ENCODE results near the gene EIF5A.

Gene EIF5A

GRCh38 chr17:7313890-7314718, 6.7 kb downstream of the EIF5A start:
- DNase-seq = no peak

- DNase-seq = peak; percentile 87
Measured at GRCh38 chr17:7314719-7315569, 7.5 kb downstream of the EIF5A start, which contains the start of gene GPS2. Gene GPS2 (minus strand): TSS chr17:7315360. CDS start chr17:7315052, 308 bp downstream.

- no peak for DNase-seq
Measured at GRCh38 chr17:7315570-7316235, 8.3 kb downstream of the EIF5A start.

GRCh38 chr17:7317161-7317803, 9.9 kb downstream of the EIF5A start:
- DNase-seq = no peak

- DNase-seq = no peak
Measured at GRCh38 chr17:7318121-7318860, 10.9 kb downstream of the EIF5A start.

- no peak for DNase-seq
Measured at GRCh38 chr17:7321466-7321865, 14.0 kb downstream of the EIF5A start.

- DNase-seq = no peak
Measured at GRCh38 chr17:7322520-7323194, 15.2 kb downstream of the EIF5A start.

- DNase-seq = no peak
Measured at GRCh38 chr17:7323731-7324437, 16.5 kb downstream of the EIF5A start.

GRCh38 chr17:7324438-7324779, 17.0 kb downstream of the EIF5A start:
- no peak for DNase-seq

- DNase-seq = no peak
Measured at GRCh38 chr17:7325031-7325528, 17.7 kb downstream of the EIF5A start.

- DNase-seq = no peak
Measured at GRCh38 chr17:7326186-7326585, 18.8 kb downstream of the EIF5A start.

GRCh38 chr17:7327056-7327455, 19.6 kb downstream of the EIF5A start:
- DNase-seq = no peak

- no peak for DNase-seq
Measured at GRCh38 chr17:7327501-7327900, 20.1 kb downstream of the EIF5A start.

- DNase-seq = no peak
Measured at GRCh38 chr17:7328009-7328408, 20.6 kb downstream of the EIF5A start.

- no peak for DNase-seq
Measured at GRCh38 chr17:7328840-7329373, 21.5 kb downstream of the EIF5A start, which contains the start of gene NEURL4. Gene NEURL4 (minus strand): TSS chr17:7329335. CDS start chr17:7329312, 23 bp downstream.

- peak; percentile 95 for DNase-seq
Measured at GRCh38 chr17:7329374-7329996, 22.1 kb downstream of the EIF5A start.

GRCh38 chr17:7329997-7330637, 22.7 kb downstream of the EIF5A start:
- DNase-seq = peak; percentile 63

GRCh38 chr17:7330638-7331015, 23.2 kb downstream of the EIF5A start:
- no peak for DNase-seq

GRCh38 chr17:7332111-7332510, 24.7 kb downstream of the EIF5A start:
- DNase-seq = no peak
